Measurements from ENCODE around the gene ENO4. TPM values are rescaled to one million over a fixed set of nuclear protein-coding genes. Genes with fewer than 3 reads are reported as not detected.

ENO4 gene
- total RNA-seq, 1 donor from 2014 or later: 0.45 TPM

DNA sequence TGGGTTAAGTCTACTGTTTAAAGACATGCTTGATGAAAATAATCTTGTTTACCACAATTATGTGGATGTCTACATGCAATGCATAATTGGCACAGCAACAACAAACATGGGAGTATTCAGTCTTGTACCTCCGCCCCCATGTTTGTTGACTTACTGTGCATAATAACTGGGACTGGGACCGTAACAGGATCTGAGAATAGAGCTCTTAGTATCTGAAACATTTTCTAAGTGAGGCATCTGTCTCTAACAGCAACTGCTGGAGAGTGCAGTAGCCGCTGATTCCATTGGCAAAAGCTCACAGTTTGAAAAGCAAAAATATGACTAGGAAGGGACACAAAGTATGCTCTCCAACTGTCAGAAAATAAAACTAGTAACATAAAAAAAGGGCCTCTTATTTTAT is 61.6 kb downstream of the ENO4 start:
- no peak overlapping the region for H3K4me3 Mint-ChIP-seq (ENCODE audit: unreplicated experiment)
- no peak for DNase-seq (ENCODE audit: low spot score)
- H3K27me3 Mint-ChIP-seq (ENCODE audit: low read depth): no peaks in the 10 kb centered on the region
- peaks cover 24% of the 10 kb centered on the region for H3K36me3 Mint-ChIP-seq (ENCODE audit: low read depth)
- H3K27ac Mint-ChIP-seq (ENCODE audit: unreplicated experiment): no peak overlapping the region
- no peaks in the 10 kb centered on the region for H3K4me1 Mint-ChIP-seq (ENCODE audit: low read depth)
- H3K9me3 Mint-ChIP-seq (ENCODE audit: low read depth): no peaks in the 10 kb centered on the region
- TF ChIP-seq, protein P1, sequence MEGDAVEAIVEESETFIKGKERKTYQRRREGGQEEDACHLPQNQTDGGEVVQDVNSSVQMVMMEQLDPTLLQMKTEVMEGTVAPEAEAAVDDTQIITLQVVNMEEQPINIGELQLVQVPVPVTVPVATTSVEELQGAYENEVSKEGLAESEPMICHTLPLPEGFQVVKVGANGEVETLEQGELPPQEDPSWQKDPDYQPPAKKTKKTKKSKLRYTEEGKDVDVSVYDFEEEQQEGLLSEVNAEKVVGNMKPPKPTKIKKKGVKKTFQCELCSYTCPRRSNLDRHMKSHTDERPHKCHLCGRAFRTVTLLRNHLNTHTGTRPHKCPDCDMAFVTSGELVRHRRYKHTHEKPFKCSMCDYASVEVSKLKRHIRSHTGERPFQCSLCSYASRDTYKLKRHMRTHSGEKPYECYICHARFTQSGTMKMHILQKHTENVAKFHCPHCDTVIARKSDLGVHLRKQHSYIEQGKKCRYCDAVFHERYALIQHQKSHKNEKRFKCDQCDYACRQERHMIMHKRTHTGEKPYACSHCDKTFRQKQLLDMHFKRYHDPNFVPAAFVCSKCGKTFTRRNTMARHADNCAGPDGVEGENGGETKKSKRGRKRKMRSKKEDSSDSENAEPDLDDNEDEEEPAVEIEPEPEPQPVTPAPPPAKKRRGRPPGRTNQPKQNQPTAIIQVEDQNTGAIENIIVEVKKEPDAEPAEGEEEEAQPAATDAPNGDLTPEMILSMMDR (IDR thresholded peaks at IDR 0.05): no peak

DNA sequence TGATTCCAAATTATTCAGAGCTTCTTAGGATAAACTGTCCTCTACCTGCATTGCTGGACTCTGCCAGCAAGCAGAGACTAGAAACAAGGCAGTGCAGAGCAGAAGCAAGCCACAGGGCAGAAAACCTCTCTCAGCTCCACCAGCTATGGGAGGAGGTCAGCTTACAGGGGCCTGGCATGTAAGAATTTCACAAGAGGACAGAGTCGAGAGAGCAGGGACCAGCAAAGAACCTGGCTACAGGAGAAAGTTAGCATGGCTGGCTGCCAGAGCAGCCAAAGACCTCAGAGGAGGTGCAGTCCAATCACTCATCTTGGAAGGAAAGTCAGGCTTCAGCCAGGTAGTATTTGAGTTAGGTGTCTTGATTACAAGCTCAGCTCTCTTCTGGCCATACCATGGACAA is 62.9 kb downstream of the ENO4 start:
- Mint-ChIP-seq H3K27me3 (ENCODE audit: low read depth) (no peaks in the 10 kb centered on the region), H3K9me3 (ENCODE audit: low read depth) (no peaks in the 10 kb centered on the region), H3K27ac (ENCODE audit: unreplicated experiment) (no peak overlapping the region), H3K4me3 (ENCODE audit: unreplicated experiment) (no peak overlapping the region), H3K36me3 (ENCODE audit: low read depth) (peaks cover 22% of the 10 kb centered on the region), H3K4me1 (ENCODE audit: low read depth) (no peaks in the 10 kb centered on the region)
- TF ChIP-seq, protein P1 (IDR thresholded peaks at IDR 0.05): no peak
- DNase-seq (ENCODE audit: low spot score): no peak

DNA sequence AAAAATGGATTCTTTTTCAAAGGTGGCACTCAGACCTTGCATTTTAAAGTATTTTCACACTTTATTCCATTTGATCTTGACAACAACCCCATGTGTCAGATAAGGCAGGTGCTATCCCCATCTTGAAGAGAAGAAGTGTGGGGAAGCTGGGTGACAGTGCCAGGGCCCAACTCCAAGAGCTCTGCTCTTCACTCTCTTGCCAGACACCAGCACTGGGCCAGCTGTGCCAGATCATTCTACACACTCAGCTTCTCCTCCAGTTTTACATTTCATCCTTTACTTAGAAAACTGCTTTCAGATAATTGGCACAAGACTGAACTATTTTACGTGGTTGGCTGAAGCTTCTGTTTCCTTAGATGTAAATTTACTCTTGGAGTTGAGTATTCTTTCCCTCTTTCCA is 64.4 kb downstream of the ENO4 start:
- Mint-ChIP-seq H3K4me1 (ENCODE audit: low read depth) (no peaks in the 10 kb centered on the region), H3K27me3 (ENCODE audit: low read depth) (no peaks in the 10 kb centered on the region), H3K36me3 (ENCODE audit: low read depth) (peaks cover 21% of the 10 kb centered on the region), H3K27ac (ENCODE audit: unreplicated experiment) (no peak overlapping the region), H3K4me3 (ENCODE audit: unreplicated experiment) (no peak overlapping the region), H3K9me3 (ENCODE audit: low read depth) (no peaks in the 10 kb centered on the region)
- DNase-seq (ENCODE audit: low spot score): no peak
- TF ChIP-seq, protein P1 (IDR thresholded peaks at IDR 0.05): no peak

DNA sequence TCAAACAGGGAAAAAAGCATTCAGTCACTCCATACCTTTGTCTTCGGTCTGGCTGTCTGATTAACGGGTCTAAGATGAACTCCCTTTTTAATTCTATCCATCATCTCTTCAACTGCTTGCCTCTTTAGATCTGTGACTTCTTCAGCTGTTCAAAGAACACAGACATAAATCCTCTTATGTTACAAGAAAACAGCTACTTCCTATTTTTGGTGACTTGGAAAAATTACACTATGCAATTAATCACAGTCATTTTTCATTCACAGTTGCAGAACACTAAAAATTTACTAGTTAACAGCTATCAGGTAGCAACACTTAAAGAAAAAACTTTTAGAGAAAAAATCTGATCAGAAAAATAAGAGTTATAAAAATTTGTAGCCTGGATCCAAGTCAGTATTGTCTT is 66.0 kb downstream of the ENO4 start:
- Mint-ChIP-seq H3K4me3 (ENCODE audit: unreplicated experiment) (no peak overlapping the region), H3K27ac (ENCODE audit: unreplicated experiment) (no peak overlapping the region), H3K36me3 (ENCODE audit: low read depth) (peaks cover 23% of the 10 kb centered on the region), H3K4me1 (ENCODE audit: low read depth) (no peaks in the 10 kb centered on the region), H3K27me3 (ENCODE audit: low read depth) (no peaks in the 10 kb centered on the region), H3K9me3 (ENCODE audit: low read depth) (no peaks in the 10 kb centered on the region)
- DNase-seq (ENCODE audit: low spot score): no peak
- TF ChIP-seq, protein P1 (IDR thresholded peaks at IDR 0.05): no peak

DNA sequence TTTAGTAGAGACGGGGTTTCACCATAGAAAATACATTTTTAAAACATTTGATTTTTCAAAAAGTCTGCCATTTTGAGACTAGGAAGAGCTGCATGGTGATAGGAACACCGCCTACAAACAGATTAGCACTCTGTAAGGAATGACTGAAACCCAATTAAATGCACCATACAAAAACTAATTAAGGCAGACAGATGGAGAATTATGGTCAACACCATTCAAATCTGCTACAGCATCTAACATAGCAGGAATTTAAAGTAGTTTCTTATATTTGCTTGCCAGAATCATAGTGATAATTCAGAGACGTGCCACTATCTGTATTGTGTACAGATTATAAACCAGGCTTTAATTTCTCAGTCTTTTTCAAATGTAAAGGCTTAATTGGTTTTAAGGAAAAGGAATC is 68.2 kb downstream of the ENO4 start:
- Mint-ChIP-seq H3K36me3 (ENCODE audit: low read depth) (peaks cover 27% of the 10 kb centered on the region), H3K9me3 (ENCODE audit: low read depth) (no peaks in the 10 kb centered on the region), H3K4me3 (ENCODE audit: unreplicated experiment) (no peak overlapping the region), H3K4me1 (ENCODE audit: low read depth) (no peaks in the 10 kb centered on the region), H3K27me3 (ENCODE audit: low read depth) (no peaks in the 10 kb centered on the region), H3K27ac (ENCODE audit: unreplicated experiment) (no peak overlapping the region)
- TF ChIP-seq, protein P1 (IDR thresholded peaks at IDR 0.05): no peak
- no peak for DNase-seq (ENCODE audit: low spot score)
